Psoas muscle (tissue), 8 donors: ENCODE measurements around the gene FGGY. TPM values are rescaled to one million over a fixed set of nuclear protein-coding genes. Genes with fewer than 3 reads are reported as not detected.
A peak's percentile ranks its signal among the peaks of the same experiment; 100 is the strongest.

Experiments
- ATAC-seq, 4 donors: fragments of 200-7000 bp; cut with Tn5 transposase; one replicate each; pipeline ENCODE4 v1.9.1; 2020; ENCODE audit warnings: moderate library complexity in 3 of 4, mild to moderate bottlenecking in 2 of 4
- DNase-seq, 2 donors: peaks; one replicate each; pipeline ENCODE4 v3.0.0-alpha.2; 2020
- H3K27ac ChIP-seq: fragments of 200-600 bp; one replicate; pipeline ENCODE4 v1.8.0; 2022
- H3K27me3 ChIP-seq, 3 donors: fragments of 200-600 bp in 1 of 3; one replicate each; pipeline versions ENCODE4 v1.6.1 to v1.8.0; 2013 to 2022; ENCODE audit warnings: low read length in 2 of 3, mild to moderate bottlenecking in 2 of 3, moderate library complexity in 1 of 3; ENCODE audit not compliant: insufficient read depth in 3 of 3
- H3K36me3 ChIP-seq, 2 donors: fragments of 200-600 bp in 1 of 2; one replicate each; pipeline versions ENCODE4 v1.6.1 to v1.8.0; 2013 to 2022; ENCODE audit warnings: low read depth in 1 of 2, mild to moderate bottlenecking in 1 of 2, moderate library complexity in 1 of 2; ENCODE audit not compliant: insufficient read depth in 1 of 2
- H3K4me1 ChIP-seq: fragments of 200-600 bp; one replicate; pipeline ENCODE4 v1.8.0; 2022
- H3K4me3 ChIP-seq: fragments of 200-600 bp; one replicate; pipeline ENCODE4 v1.8.0; 2022; ENCODE audit warnings: mild to moderate bottlenecking
- H3K9me3 ChIP-seq: fragments of 200-600 bp; one replicate; pipeline ENCODE4 v1.8.0; 2022
- CTCF ChIP-seq: fragments of 200-600 bp; IDR thresholded peaks from one replicate; pipeline ENCODE4 v1.8.0; 2022; ENCODE audit warnings: antibody characterized with exemption
- WGBS, 3 donors: extraction: QIAGEN DNeasy Blood & Tissue Kit; methylation state at CpG; one replicate each; pipeline versions ENCODE4 v1.1.6 to v1.1.7; 2013; 5-methylcytosine and 5-hydroxymethylcytosine counted together
- intact Hi-C, 2 donors: fragments of 100-400 bp; cut with DNase I; formaldehyde crosslinking; loops; one replicate each; pipeline versions ENCODE4 v1.11.0 to v1.14.2; 2022
- polyA plus RNA-seq, 3 donors: library from polyadenylated mRNA; stranded (reverse); fragments of 200-250 nt; gene quantifications; one replicate each; pipeline ENCODE4 v1.2.3, GENCODE V29; 2013
- total RNA-seq, 4 donors: library from RNA; stranded (reverse); fragmentation: NEBNext Ultra II Directional in 2 of 4; extraction: Animal tissue kit (Norgen Biotek cat#: 25700) in 2 of 4; gene quantifications; one replicate each; pipeline versions ENCODE4 v1.2.1 to v1.2.4, GENCODE V29; 2021 to 2023
- donor health status: healthy with polysubstance abuse.
- donor health status: DM: no; HTN: no; CAD: no; lungs with moderate emphysema.
- donor health status: Bipolar disorder and iron deficiency.
- donor health status: healthy.
- donor health status: DM: yes; HTN: yes; CAD: no.
- donor health status: DM: no; HTN: no; CAD: no.
- donor health status: DM: no; HTN: no; CAD: no.
- donor health status: DM: yes; HTN: yes; CAD: no.

Gene FGGY
- total and polyA plus RNA-seq, 7 donors = 11.9 to 72.2 (median 46.5) TPM

GRCh38 chr1:59771361-59771760 is 474.5 kb downstream of the FGGY start:
- intact Hi-C loops = no loop called here
- Histone ChIP-seq H3K4me1 (peaks cover 11% of the 10 kb centered on the region), H3K9me3 (no peaks in the 10 kb centered on the region), H3K27me3 (no peaks in the 10 kb centered on the region), H3K4me3 (no peak overlapping the region), H3K27ac (no peak overlapping the region), H3K36me3 (no peaks in the 10 kb centered on the region)
- ATAC-seq = no peak
- TF ChIP-seq CTCF = no peak
- WGBS, 3 donors = 94 to 98% (median 97%) methylated on average over 3 of the region's 3 CpGs
- no peak for DNase-seq

- DNase-seq (no peak), ATAC-seq (no peak)
- no peaks in the 10 kb centered on the region for H3K4me1 ChIP-seq
- no peaks in the 10 kb centered on the region for H3K9me3 ChIP-seq
- TF ChIP-seq CTCF = no peak
- intact Hi-C loops = no loop called here
- H3K4me3 ChIP-seq = no peak overlapping the region
- no peaks in the 10 kb centered on the region for H3K36me3 ChIP-seq
- WGBS, 3 donors = 88 to 93% (median 88%) methylated on average over 4 of the region's 4 CpGs
- no peak overlapping the region for H3K27ac ChIP-seq
- H3K27me3 ChIP-seq = no peaks in the 10 kb centered on the region
Measured at GRCh38 chr1:59775480-59775879, 478.6 kb downstream of the FGGY start.

GRCh38 chr1:59776960-59777852 is 480.3 kb downstream of the FGGY start:
- DNase-seq = no peak
- intact Hi-C loops = no loop called here

GRCh38 chr1:59779949-59780348 is 483.1 kb downstream of the FGGY start:
- peak; percentile 8 for TF ChIP-seq CTCF
- WGBS, 3 donors = 72 to 85% (median 82%) methylated on average over 2 of the region's 2 CpGs
- Histone ChIP-seq H3K9me3 (no peaks in the 10 kb centered on the region), H3K27me3 (no peaks in the 10 kb centered on the region), H3K4me1 (no peaks in the 10 kb centered on the region), H3K36me3 (no peaks in the 10 kb centered on the region), H3K4me3 (no peak overlapping the region), H3K27ac (no peak overlapping the region)
- ATAC-seq = no peak
- no peak for DNase-seq
- intact Hi-C loops = no loop called here

More at GRCh38 chr1:59776960-59777852, 480.3 kb downstream of the FGGY start:
- 47 to 63% (median 52%) methylated on average over 7 of the region's 7 CpGs for WGBS, 3 donors
- no peak for TF ChIP-seq CTCF
- Histone ChIP-seq H3K4me1 (no peaks in the 10 kb centered on the region), H3K27me3 (no peaks in the 10 kb centered on the region), H3K9me3 (no peaks in the 10 kb centered on the region), H3K27ac (no peak overlapping the region), H3K36me3 (no peaks in the 10 kb centered on the region), H3K4me3 (no peak overlapping the region)
- peak in 1 of 4 donors; percentile 17 for ATAC-seq
